Endothelial cell of umbilical vein (primary cell): ENCODE data around the gene KRT6A. TPM values are rescaled to one million over a fixed set of nuclear protein-coding genes. Genes with fewer than 3 reads are reported as not detected.

ENCODE experiments used
- BruUV-seq: library from RNA; stranded (reverse); fragments of 400-500 nt; replicated peaks from 2 replicates; lab custom pipeline; 2021; lab: Mats Ljungman, UMichigan
- CTCF ChIA-PET: fragments of 300-600, 350-600 bp; sonication (Branson Sonifier 250); formaldehyde crosslinking; loops from one replicate; lab custom pipeline; 2021; ENCODE audit warnings: antibody characterized with exemption, inconsistent platforms; lab: Charles Lee
- POLR2A ChIA-PET: fragments of 300-600, 350-600 bp; sonication (Branson Sonifier 250); formaldehyde crosslinking; loops from one replicate; lab custom pipeline; 2021; ENCODE audit warnings: antibody characterized with exemption, inconsistent platforms; lab: Charles Lee
- DNase-seq: peaks from one replicate; pipeline ENCODE4 v3.0.0-alpha.2; 2011; ENCODE audit warnings: low read depth, low spot score
- FAIRE-seq: peaks from 2 replicates; lab custom pipeline; 2011; peaks lifted over from hg19 to GRCh38; lab: Jason Lieb, UNC
- H2AFZ ChIP-seq: 2 replicates; pipeline ENCODE4 v1.6.0; 2012; ENCODE audit warnings: low read depth, low read length, control low read depth, inconsistent platforms
- H3K27ac ChIP-seq: 2 replicates; pipeline ENCODE4 v1.5.1; 2011; ENCODE audit warnings: low read depth, mild to moderate bottlenecking, control low read depth, low read length, moderate library complexity; ENCODE audit not compliant: insufficient read depth
- H3K27me3 ChIP-seq, 2 experiments: 2 replicates each; pipeline versions ENCODE4 v1.6.0 to v1.6.1; 2011; ENCODE audit warnings: low read length in 2 of 2, mixed read lengths in 1 of 2; ENCODE audit not compliant: control insufficient read depth in 2 of 2, insufficient read depth in 2 of 2
- H3K36me3 ChIP-seq, 2 experiments: 2 replicates in 1 of 2; 3 replicates in 1 of 2; pipeline ENCODE4 v1.5.1; 2011; ENCODE audit warnings: low read length in 2 of 2, mild to moderate bottlenecking in 1 of 2, moderate library complexity in 1 of 2; ENCODE audit not compliant: control insufficient read depth in 2 of 2, insufficient read depth in 2 of 2; ENCODE audit errors: extremely low read depth in 1 of 2
- H3K4me1 ChIP-seq: 3 replicates; pipeline ENCODE4 v1.5.1; 2011; ENCODE audit warnings: mild to moderate bottlenecking, low read length; ENCODE audit not compliant: control insufficient read depth, insufficient read depth; ENCODE audit errors: extremely low read depth
- H3K4me2 ChIP-seq: 2 replicates; pipeline ENCODE4 v1.6.1; 2011; ENCODE audit warnings: low read length, control low read depth, mixed read lengths; ENCODE audit not compliant: insufficient read depth
- H3K4me3 ChIP-seq, 3 experiments: fragments of 200-600 bp in 1 of 3; sonication (generic), shearing (Covaris generic) in 1 of 3; replicated peaks in 1 of 3; 2 replicates each; pipeline ENCODE4 v1.5.1; 2011 to 2016; ENCODE audit warnings: control low read depth in 3 of 3, low read length in 3 of 3, mild to moderate bottlenecking in 2 of 3, inconsistent platforms in 1 of 3, low read depth in 1 of 3, moderate library complexity in 1 of 3; ENCODE audit not compliant: insufficient read depth in 1 of 3
- H3K79me2 ChIP-seq: 2 replicates; pipeline ENCODE4 v1.6.0; 2012; ENCODE audit warnings: low read length, inconsistent platforms; ENCODE audit not compliant: control insufficient read depth, insufficient read depth
- H3K9ac ChIP-seq: replicated peaks from 2 replicates; pipeline ENCODE3; 2011; ENCODE audit warnings: low read length, control low read depth; ENCODE audit not compliant: insufficient read depth; ENCODE audit errors: extremely low read depth
- H3K9me1 ChIP-seq: replicated peaks from 3 replicates; pipeline ENCODE4 v1.6.0; 2011; ENCODE audit warnings: mild to moderate bottlenecking, low read length; ENCODE audit not compliant: control insufficient read depth, insufficient read depth; ENCODE audit errors: extremely low read depth
- H3K9me3 ChIP-seq: replicated peaks from 2 replicates; pipeline ENCODE4 v1.5.1; 2012; ENCODE audit warnings: low read length, inconsistent platforms; ENCODE audit not compliant: control insufficient read depth, insufficient read depth
- H4K20me1 ChIP-seq: replicated peaks from 2 replicates; pipeline ENCODE3; 2011; ENCODE audit warnings: mild to moderate bottlenecking, low read length; ENCODE audit not compliant: control insufficient read depth, insufficient read depth; ENCODE audit errors: extremely low read depth
- FOS ChIP-seq: IDR thresholded peaks from 2 replicates; pipeline ENCODE4 v1.6.1; 2011; ENCODE audit warnings: mild to moderate bottlenecking, low read length, moderate library complexity, borderline replicate concordance; ENCODE audit not compliant: insufficient read depth
- JUN ChIP-seq: IDR thresholded peaks from 2 replicates; pipeline ENCODE4 v1.6.1; 2011; ENCODE audit warnings: borderline replicate concordance, low read depth; ENCODE audit not compliant: insufficient read length, insufficient read depth
- MYC ChIP-seq: IDR thresholded peaks from one replicate; pipeline ENCODE4 v1.6.1; 2011; ENCODE audit warnings: mild to moderate bottlenecking, low read depth, low read length
- POLR2A ChIP-seq: IDR thresholded peaks from 2 replicates; pipeline ENCODE4 v1.6.1; 2012; ENCODE audit warnings: low read depth, mild to moderate bottlenecking, control low read depth, low read length
- POLR2AphosphoS5 ChIP-seq: IDR thresholded peaks from 2 replicates; pipeline ENCODE4 v1.6.1; 2012; ENCODE audit warnings: low read depth, mild to moderate bottlenecking, control low read depth, low read length, moderate library complexity; ENCODE audit not compliant: insufficient read depth
- dilution Hi-C: fragments of 300-500 bp; cut with MboI; formaldehyde crosslinking; loops from one replicate; pipeline ENCODE4 v1.15.0; 2019; ENCODE audit warnings: low sequenced_read_pairs; ENCODE audit not compliant: extremely low pct_ligation_motif_present
- intact Hi-C: fragments of 100-400 bp; cut with micrococcal nuclease; formaldehyde crosslinking; loops from one replicate; pipeline ENCODE4 v1.10.0; 2022
- polyA plus RNA-seq, 4 experiments: library from polyadenylated mRNA; depleted of rRNA in 3 of 4; stranded (reverse) in 3 of 4; unstranded in 1 of 4; fragments of >200 nt; gene quantifications; 2 replicates each; pipeline versions ENCODE4 v1.2.1 to v1.2.3, GENCODE V29; 2011 to 2012; ENCODE audit warnings: missing spikeins in 1 of 4
- total RNA-seq: library from RNA; stranded (reverse); gene quantifications from 2 replicates; pipeline ENCODE4 v1.2.3, GENCODE V29; 2021
- TF ChIP-seq, protein P1 (sequence below), 2 donors: IDR thresholded peaks; 1 replicate in 1 of 2; 2 replicates in 1 of 2; pipeline ENCODE4 v1.5.1; 2011; ENCODE audit warnings: low read length in 2 of 2, mild to moderate bottlenecking in 2 of 2, moderate library complexity in 2 of 2, control low read depth in 1 of 2, inconsistent platforms in 1 of 2, low read depth in 1 of 2; ENCODE audit not compliant: insufficient read depth in 1 of 2; ENCODE audit errors: extremely low read depth in 1 of 2
- TF ChIP-seq, protein P2 (sequence below): IDR thresholded peaks from 2 replicates; pipeline ENCODE4 v1.6.1; 2011; ENCODE audit not compliant: insufficient read depth, insufficient read length

Gene KRT6A
- total and polyA plus RNA-seq, 2 donors (not counting 3 experiments of a cell fraction or from before 2014, with no cell fraction given): 0.64 TPM; not detected in 1

DNA sequence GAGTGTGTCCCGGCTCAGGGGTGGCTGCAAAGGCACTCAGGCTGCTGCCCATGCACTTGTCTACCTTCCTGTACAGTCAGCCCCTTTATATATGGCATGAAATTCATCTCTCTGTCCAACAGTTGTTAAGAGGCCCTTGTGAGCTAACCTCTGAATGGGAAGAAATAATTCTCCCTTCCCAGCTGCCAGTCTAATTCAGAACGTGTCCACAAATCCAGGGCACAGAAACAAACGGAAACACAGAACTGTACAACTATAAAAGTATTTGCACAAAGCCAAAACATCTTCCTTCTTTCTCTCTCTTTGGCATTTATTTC lies 26.3 kb upstream of the KRT6A start:
- Histone ChIP-seq H3K36me3 (no peaks in the 10 kb centered on the region), H3K27ac (no peak overlapping the region), H2AFZ (no peak overlapping the region), H3K27me3 (no peaks in the 10 kb centered on the region), H3K4me1 (no peaks in the 10 kb centered on the region), H3K9me3 (no peaks in the 10 kb centered on the region), H3K79me2 (no peaks in the 10 kb centered on the region), H3K9ac (no peak overlapping the region), H3K4me3 (no peak overlapping the region), H4K20me1 (no peaks in the 10 kb centered on the region), H3K9me1 (no peaks in the 10 kb centered on the region), H3K4me2 (no peak overlapping the region)
- FAIRE-seq (no peak), DNase-seq (no peak)
- POLR2A ChIA-PET: no interaction called here
- intact Hi-C loops: no loop called here
- TF ChIP-seq FOS (no peak), JUN (no peak), MYC (no peak), POLR2A (no peak), POLR2AphosphoS5 (no peak)
- TF ChIP-seq, protein P1, sequence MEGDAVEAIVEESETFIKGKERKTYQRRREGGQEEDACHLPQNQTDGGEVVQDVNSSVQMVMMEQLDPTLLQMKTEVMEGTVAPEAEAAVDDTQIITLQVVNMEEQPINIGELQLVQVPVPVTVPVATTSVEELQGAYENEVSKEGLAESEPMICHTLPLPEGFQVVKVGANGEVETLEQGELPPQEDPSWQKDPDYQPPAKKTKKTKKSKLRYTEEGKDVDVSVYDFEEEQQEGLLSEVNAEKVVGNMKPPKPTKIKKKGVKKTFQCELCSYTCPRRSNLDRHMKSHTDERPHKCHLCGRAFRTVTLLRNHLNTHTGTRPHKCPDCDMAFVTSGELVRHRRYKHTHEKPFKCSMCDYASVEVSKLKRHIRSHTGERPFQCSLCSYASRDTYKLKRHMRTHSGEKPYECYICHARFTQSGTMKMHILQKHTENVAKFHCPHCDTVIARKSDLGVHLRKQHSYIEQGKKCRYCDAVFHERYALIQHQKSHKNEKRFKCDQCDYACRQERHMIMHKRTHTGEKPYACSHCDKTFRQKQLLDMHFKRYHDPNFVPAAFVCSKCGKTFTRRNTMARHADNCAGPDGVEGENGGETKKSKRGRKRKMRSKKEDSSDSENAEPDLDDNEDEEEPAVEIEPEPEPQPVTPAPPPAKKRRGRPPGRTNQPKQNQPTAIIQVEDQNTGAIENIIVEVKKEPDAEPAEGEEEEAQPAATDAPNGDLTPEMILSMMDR (IDR thresholded peaks at IDR 0.05; ENCODE audit: extremely low read depth in 1 of 2, insufficient read depth in 1 of 2, low read depth in 1 of 2, low read length in 2 of 2): no peak
- TF ChIP-seq, protein P2, sequence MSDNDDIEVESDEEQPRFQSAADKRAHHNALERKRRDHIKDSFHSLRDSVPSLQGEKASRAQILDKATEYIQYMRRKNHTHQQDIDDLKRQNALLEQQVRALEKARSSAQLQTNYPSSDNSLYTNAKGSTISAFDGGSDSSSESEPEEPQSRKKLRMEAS: no peak
- CTCF ChIA-PET: interaction anchor here (1.1 kb wide), 1 partner anchor 11 kb away, joined by 3 read pairs; no protein-coding TSS in a partner anchor
- BruUV-seq: no TSS peak
- dilution Hi-C loops: no loop called here
